ENCODE results near the gene NUDT16.

- TF ChIP-seq CTCF (IDR thresholded peaks at IDR 0.05; ENCODE audit: poor library complexity) (no peak), EZH2 (IDR thresholded peaks at IDR 0.05; ENCODE audit: borderline replicate concordance) (no peak)
Observed at GRCh38 chr3:131386429-131387165, 5.0 kb downstream of the NUDT16 start.

All from hepatocyte (in vitro differentiated cells).